Neutrophil (primary cell): Measurements from ENCODE around the gene USP49.

Experiments
- H3K27ac ChIP-seq: fragments of 200-600 bp; sonication (generic); 2 replicates; pipeline ENCODE4 v1.5.1; 2016; ENCODE audit warnings: mild to moderate bottlenecking, moderate library complexity
- H3K27me3 ChIP-seq: fragments of 200-600 bp; sonication (generic); 2 replicates; pipeline ENCODE4 v1.6.0; 2016; ENCODE audit warnings: mild to moderate bottlenecking
- H3K36me3 ChIP-seq: fragments of 200-600 bp; sonication (generic); 2 replicates; pipeline ENCODE4 v1.5.1; 2017
- H3K4me1 ChIP-seq, 2 experiments: fragments of 200-600 bp in 1 of 2; sonication (generic) in 1 of 2; 1 replicate in 1 of 2; 2 replicates in 1 of 2; pipeline versions ENCODE4 v1.5.1 to v1.6.1; 2013 to 2016; ENCODE audit warnings: low read depth in 1 of 2, low read length in 1 of 2, mild to moderate bottlenecking in 1 of 2, moderate library complexity in 1 of 2; ENCODE audit not compliant: control insufficient read depth in 1 of 2, insufficient read depth in 1 of 2
- H3K4me3 ChIP-seq, 2 experiments: fragments of 200-600 bp in 1 of 2; sonication (generic) in 1 of 2; 1 replicate in 1 of 2; 2 replicates in 1 of 2; pipeline ENCODE4 v1.5.1; 2013 to 2016; ENCODE audit warnings: low read depth in 1 of 2, low read length in 1 of 2, mild to moderate bottlenecking in 1 of 2, moderate library complexity in 1 of 2
- H3K9me3 ChIP-seq: fragments of 200-600 bp; sonication (generic); 2 replicates; pipeline ENCODE4 v1.5.1; 2016
- TF ChIP-seq, protein P1 (sequence below): fragments of 200-600 bp; sonication (generic); IDR thresholded peaks from 2 replicates; pipeline ENCODE4 v1.5.1; 2016; ENCODE audit warnings: antibody characterized with exemption

Gene USP49

DNA sequence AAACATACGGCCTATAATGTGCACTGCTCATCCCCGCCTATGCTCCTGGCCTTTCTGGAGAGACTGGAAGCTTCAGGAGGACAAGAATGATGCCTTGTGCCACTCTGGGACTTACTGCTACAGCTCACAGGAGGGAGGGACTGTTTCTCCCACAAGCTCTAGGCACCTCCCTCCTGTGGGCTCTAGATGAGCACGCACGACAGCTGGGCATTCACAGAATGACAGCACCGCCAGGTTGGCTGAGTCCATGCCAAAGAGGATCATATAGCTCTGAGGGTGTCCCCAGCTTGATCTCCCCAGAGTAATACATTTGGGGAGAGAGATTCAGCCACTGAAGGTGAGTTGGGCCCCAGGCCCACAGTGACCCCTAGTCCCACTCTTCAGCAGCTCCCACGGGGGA lies 137.9 kb downstream of the USP49 start:
- TF ChIP-seq, protein P1, sequence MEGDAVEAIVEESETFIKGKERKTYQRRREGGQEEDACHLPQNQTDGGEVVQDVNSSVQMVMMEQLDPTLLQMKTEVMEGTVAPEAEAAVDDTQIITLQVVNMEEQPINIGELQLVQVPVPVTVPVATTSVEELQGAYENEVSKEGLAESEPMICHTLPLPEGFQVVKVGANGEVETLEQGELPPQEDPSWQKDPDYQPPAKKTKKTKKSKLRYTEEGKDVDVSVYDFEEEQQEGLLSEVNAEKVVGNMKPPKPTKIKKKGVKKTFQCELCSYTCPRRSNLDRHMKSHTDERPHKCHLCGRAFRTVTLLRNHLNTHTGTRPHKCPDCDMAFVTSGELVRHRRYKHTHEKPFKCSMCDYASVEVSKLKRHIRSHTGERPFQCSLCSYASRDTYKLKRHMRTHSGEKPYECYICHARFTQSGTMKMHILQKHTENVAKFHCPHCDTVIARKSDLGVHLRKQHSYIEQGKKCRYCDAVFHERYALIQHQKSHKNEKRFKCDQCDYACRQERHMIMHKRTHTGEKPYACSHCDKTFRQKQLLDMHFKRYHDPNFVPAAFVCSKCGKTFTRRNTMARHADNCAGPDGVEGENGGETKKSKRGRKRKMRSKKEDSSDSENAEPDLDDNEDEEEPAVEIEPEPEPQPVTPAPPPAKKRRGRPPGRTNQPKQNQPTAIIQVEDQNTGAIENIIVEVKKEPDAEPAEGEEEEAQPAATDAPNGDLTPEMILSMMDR = no peak
- no peak overlapping the region for H3K27ac ChIP-seq
- H3K36me3 ChIP-seq = no peaks in the 10 kb centered on the region
- no peaks in the 10 kb centered on the region for H3K9me3 ChIP-seq
- no peaks in the 10 kb centered on the region for H3K4me1 ChIP-seq
- peaks cover 11% of the 10 kb centered on the region for H3K27me3 ChIP-seq
- no peak overlapping the region for H3K4me3 ChIP-seq

DNA sequence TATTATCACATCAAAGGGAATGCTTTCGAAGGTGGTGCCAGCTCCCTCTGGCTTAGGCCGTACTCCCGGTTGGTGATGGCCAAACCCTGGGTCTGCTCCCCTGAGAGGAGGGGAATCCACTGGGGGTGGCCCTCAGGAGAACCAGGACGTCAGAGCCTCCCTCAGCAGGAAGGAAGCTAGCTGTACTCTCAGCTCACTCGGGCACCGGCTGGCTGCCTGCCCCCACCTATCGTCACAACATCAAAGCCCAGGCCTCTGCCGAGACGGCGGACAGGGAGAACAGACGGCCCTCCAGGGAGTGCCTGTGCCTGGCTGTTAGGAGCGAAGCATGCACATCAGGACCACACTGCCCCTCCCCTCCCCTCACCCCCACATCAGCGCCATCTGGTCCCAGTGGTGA lies 138.8 kb downstream of the USP49 start:
- no peaks in the 10 kb centered on the region for H3K36me3 ChIP-seq
- H3K4me3 ChIP-seq = no peak overlapping the region
- H3K27ac ChIP-seq = no peak overlapping the region
- TF ChIP-seq, protein P1 = no peak
- H3K4me1 ChIP-seq = no peaks in the 10 kb centered on the region
- no peaks in the 10 kb centered on the region for H3K9me3 ChIP-seq
- H3K27me3 ChIP-seq = peaks cover 11% of the 10 kb centered on the region

DNA sequence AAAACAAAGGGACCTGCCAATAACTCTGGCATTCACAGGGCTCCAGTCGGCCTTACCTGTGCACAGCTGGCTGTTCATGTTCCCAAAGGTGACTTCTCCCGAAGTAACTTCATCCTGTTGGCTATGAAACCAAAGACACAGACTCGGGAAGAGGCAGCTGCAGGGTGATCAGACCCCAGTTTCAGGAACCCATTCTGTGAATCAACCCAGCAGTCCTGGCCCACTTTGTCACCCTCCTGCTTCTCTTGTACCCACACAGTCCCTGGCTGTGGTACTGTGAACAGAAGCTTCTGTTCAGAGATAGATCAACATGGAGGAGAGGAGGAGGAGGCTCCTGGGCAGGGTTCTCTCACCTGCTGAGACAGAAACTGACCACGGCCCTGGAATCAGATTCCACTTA lies 139.3 kb downstream of the USP49 start:
- Histone ChIP-seq H3K27me3 (peaks cover 11% of the 10 kb centered on the region), H3K36me3 (no peaks in the 10 kb centered on the region)
- TF ChIP-seq, protein P1 = no peak

DNA sequence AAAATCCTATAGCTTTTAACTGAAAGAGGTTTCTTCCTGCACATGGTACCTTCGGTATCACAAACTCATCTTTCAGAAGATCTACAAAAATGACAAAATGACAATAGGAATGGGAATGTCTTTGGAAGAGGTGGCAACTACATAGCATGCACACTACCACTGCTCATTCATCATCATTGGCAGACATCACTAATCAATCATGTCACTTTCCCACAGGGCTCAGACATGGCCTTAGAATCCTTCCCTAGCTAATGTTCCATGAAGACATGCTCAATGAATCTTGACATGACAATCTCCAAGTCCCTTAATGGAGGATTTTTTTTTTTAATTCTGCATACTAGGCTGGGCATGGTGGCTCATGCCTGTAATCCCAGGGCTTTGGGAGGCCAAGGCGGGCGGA lies 144.8 kb downstream of the USP49 start:
- Histone ChIP-seq H3K27ac (no peak overlapping the region), H3K4me3 (no peak overlapping the region), H3K27me3 (peaks cover 11% of the 10 kb centered on the region), H3K9me3 (no peaks in the 10 kb centered on the region), H3K36me3 (no peaks in the 10 kb centered on the region), H3K4me1 (no peaks in the 10 kb centered on the region)
- TF ChIP-seq, protein P1 = no peak

More for the DNA sequence above, 139.3 kb downstream of the USP49 start:
- H3K27ac ChIP-seq = no peak overlapping the region
- no peaks in the 10 kb centered on the region for H3K4me1 ChIP-seq
- H3K9me3 ChIP-seq = no peaks in the 10 kb centered on the region
- H3K4me3 ChIP-seq = no peak overlapping the region

DNA sequence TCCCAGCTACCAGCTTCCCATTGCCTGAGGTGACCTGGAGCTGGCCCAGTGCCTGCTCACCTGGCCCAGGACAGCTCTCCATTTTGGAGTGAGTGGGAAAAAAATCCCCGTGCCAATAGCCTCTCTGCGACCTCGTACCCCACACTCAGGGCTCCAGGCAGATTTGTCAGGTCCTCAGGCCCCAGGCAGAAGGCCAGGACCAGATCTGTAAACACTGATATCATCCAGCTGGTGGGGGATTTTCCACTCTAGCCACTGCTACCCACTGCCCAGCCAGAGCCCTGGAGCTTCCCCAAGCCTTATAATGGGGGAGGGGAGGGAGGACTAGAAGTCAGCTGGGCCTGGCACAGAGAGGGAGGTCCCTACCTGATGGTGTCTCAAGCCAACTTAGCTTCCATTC lies 146.6 kb downstream of the USP49 start:
- no peak overlapping the region for H3K4me3 ChIP-seq

More for the DNA sequence above, 146.6 kb downstream of the USP49 start:
- H3K4me1 ChIP-seq = no peaks in the 10 kb centered on the region
- no peaks in the 10 kb centered on the region for H3K36me3 ChIP-seq
- TF ChIP-seq, protein P1 = no peak
- no peaks in the 10 kb centered on the region for H3K9me3 ChIP-seq
- no peak overlapping the region for H3K27ac ChIP-seq
- peaks cover 4% of the 10 kb centered on the region for H3K27me3 ChIP-seq
